ENCODE measurements around the gene MNX1.

Gene MNX1

GRCh38 chr7:156966387-156966786 is 44.1 kb downstream of the MNX1 start:
- no peak for DNase-seq

GRCh38 chr7:156964971-156965370 is 45.5 kb downstream of the MNX1 start:
- DNase-seq = no peak

- DNase-seq = no peak
Measured at GRCh38 chr7:156963472-156963871, 47.0 kb downstream of the MNX1 start.

GRCh38 chr7:156962897-156963296 is 47.6 kb downstream of the MNX1 start:
- no peak for DNase-seq

- no peak for DNase-seq
Measured at GRCh38 chr7:156962145-156962544, 48.3 kb downstream of the MNX1 start.

GRCh38 chr7:156956727-156957126 is 53.7 kb downstream of the MNX1 start:
- no peak for DNase-seq

- no peak for DNase-seq
Measured at GRCh38 chr7:156954941-156955340, 55.5 kb downstream of the MNX1 start.
